Small intestine (tissue), 7 donors: Measurements from ENCODE around the gene SUN2. TPM values are rescaled to one million over a fixed set of nuclear protein-coding genes. Genes with fewer than 3 reads are reported as not detected.
A peak's percentile ranks its signal among the peaks of the same experiment; 100 is the strongest.

Experiments
- DNase-seq, 2 donors: peaks; one replicate each; pipeline versions ENCODE4 v3.0.0 to v3.0.0-alpha.2; 2013
- FAIRE-seq: peaks from 2 replicates; lab custom pipeline; 2012; peaks lifted over from hg19 to GRCh38; lab: Jason Lieb, UNC
- H3K27ac ChIP-seq, 3 donors: one replicate each; pipeline ENCODE4 v1.5.1; 2013; ENCODE audit warnings: low read length in 2 of 3, mild to moderate bottlenecking in 2 of 3, control low read depth in 1 of 3, inconsistent platforms in 1 of 3, low read depth in 1 of 3, moderate library complexity in 1 of 3
- H3K27me3 ChIP-seq, 3 donors: one replicate each; pipeline ENCODE4 v1.6.1; 2013; ENCODE audit warnings: low read length in 3 of 3, inconsistent platforms in 1 of 3; ENCODE audit not compliant: control insufficient read depth in 3 of 3, insufficient read depth in 3 of 3
- H3K36me3 ChIP-seq, 3 donors: one replicate each; pipeline ENCODE4 v1.6.1; 2013; ENCODE audit warnings: low read length in 3 of 3, inconsistent platforms in 1 of 3, low read depth in 1 of 3, mild to moderate bottlenecking in 1 of 3, moderate library complexity in 1 of 3; ENCODE audit not compliant: control insufficient read depth in 3 of 3, insufficient read depth in 2 of 3
- H3K4me1 ChIP-seq, 3 donors: one replicate each; pipeline ENCODE4 v1.6.1; 2013; ENCODE audit warnings: low read length in 2 of 3, inconsistent platforms in 1 of 3, low read depth in 1 of 3, mild to moderate bottlenecking in 1 of 3, moderate library complexity in 1 of 3; ENCODE audit not compliant: control insufficient read depth in 3 of 3, insufficient read depth in 2 of 3
- H3K4me3 ChIP-seq, 3 donors: one replicate each; pipeline ENCODE4 v1.5.1; 2013; ENCODE audit warnings: low read length in 3 of 3, control low read depth in 1 of 3, inconsistent platforms in 1 of 3, low read depth in 1 of 3, mild to moderate bottlenecking in 1 of 3, moderate library complexity in 1 of 3
- H3K9me3 ChIP-seq, 2 donors: one replicate each; pipeline ENCODE4 v1.6.1; 2013; ENCODE audit warnings: low read depth in 1 of 2, low read length in 1 of 2; ENCODE audit not compliant: control insufficient read depth in 2 of 2, insufficient read depth in 1 of 2
- WGBS, 3 donors: extraction: QIAGEN DNeasy Blood & Tissue Kit; methylation state at CpG; one replicate each; pipeline ENCODE4 v1.1.7; 2013; 5-methylcytosine and 5-hydroxymethylcytosine counted together
- polyA plus RNA-seq, 4 donors: library from polyadenylated mRNA; stranded (reverse) in 3 of 4; unstranded in 1 of 4; fragments of 200-250 nt in 3 of 4; fragments of 120-200 nt in 1 of 4; gene quantifications; one replicate each; pipeline versions ENCODE4 v1.2.1 to v1.2.3, GENCODE V29; 2013
- donor health status: healthy with polysubstance abuse.
- donor health status: control.
- donor health status: control.
- donor health status: Bipolar disorder and iron deficiency.
- donor health status: healthy.

Gene SUN2
- polyA plus RNA-seq, 4 donors = 19.0 to 94.2 (median 43.4) TPM

DNA sequence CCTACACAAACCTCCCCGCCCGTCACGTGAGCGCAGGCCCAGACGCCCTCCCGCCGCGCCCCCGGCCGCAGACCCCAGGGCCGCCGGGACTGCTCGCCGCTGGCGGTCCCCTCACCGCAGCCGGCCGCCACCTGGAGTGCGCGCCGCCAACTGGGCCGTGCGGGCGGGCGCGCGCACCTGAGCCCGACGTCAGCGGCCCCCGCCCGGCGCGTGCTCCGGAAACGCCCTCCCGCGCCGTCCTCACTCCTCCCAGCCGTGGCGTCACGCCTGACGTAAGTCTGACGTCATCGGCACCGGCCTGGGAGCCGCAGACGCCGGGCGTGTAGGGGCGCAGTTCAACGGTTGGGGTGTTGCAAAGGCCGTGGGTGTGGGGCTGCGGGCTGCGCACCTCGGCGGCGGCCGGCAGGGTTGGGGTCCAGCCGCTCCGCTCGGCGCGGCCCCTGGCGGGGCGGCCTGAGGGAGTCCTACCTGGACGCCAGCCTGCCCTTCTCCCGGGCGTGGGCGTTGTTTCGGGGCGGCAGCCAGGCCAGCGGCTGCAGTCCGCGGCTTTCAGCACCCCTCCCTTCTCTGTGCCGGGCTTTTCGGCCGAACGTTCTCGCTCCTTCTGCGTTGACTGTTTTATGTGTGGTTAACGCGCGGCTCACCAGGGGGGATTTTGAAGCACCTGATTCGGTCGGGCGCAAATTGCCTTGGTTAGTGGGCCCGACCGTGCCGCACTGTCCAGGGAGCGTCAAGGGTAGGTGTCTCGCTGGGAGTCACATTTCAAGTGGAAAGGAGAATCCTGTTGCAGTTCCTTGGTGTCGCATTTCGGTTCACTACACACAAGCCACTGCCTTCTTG is 54.8 kb downstream of the SUN2 start, which contains the start of gene JOSD1:
JOSD1 (minus strand) TSS at position 155 of the 840 bp plus-strand sequence. CDS start 956 bp downstream, outside the sequence.
- peak within 1 kb of the TSS; percentile 93 to 99 (median 97) for H3K27ac ChIP-seq
- DNase-seq (peak; percentile 95 to 99), FAIRE-seq (no peak)
- H3K27me3 ChIP-seq = no peaks in the 10 kb centered on the region
- no peaks in the 10 kb centered on the region for H3K9me3 ChIP-seq
- H3K36me3 ChIP-seq = peaks cover 0 to 8% (median 0%) of the 10 kb centered on the region in 3 donors
- WGBS, 3 donors = 0 to 1% (median 1%) methylated on average over 65 to 94 of the region's 94 CpGs
- H3K4me1 ChIP-seq = peaks cover 11 to 41% (median 13%) of the 10 kb centered on the region in 3 donors
- H3K4me3 ChIP-seq = peak within 1 kb of the TSS; percentile 74 to 79 (median 77)

DNA sequence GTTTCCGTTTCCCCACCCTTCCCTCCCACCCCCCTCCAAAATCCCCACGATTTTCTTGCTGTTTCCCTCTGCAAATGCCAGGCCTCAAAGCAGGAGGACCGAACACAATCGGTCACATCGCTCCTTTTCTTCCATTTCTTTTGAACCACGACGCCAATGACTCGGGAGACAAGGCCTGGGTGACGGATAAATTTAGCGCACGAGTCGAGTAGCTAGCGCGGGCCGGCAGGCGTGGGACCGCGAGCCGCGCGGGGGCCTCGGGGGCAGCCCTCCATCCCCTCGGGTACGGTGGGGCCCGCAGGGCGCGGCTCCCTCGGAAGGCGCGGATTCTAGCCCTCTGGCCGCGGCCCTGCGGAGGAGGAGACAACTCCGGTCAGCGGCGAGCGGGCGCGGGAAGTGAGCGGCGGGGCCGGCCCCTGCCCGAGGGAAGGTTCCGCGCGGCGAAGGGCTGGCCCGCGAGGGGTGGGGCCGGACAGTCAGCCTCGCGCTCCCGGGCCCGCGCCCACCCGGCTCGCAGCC is 55.5 kb downstream of the SUN2 start:
- Histone ChIP-seq H3K9me3 (no peaks in the 10 kb centered on the region), H3K4me3 (peak overlapping the region; percentile 55 to 79 (median 77)), H3K4me1 (peaks cover 11 to 48% (median 13%) of the 10 kb centered on the region in 3 donors), H3K27ac (peak overlapping the region; percentile 91 to 99 (median 97)), H3K27me3 (no peaks in the 10 kb centered on the region), H3K36me3 (peaks cover 0 to 14% (median 0%) of the 10 kb centered on the region in 3 donors)
- FAIRE-seq = no peak
- DNase-seq = peak in 1 of 2 donors; percentile 71
- 0 to 1% (median 1%) methylated on average over 34 to 57 of the region's 57 CpGs for WGBS, 3 donors

DNA sequence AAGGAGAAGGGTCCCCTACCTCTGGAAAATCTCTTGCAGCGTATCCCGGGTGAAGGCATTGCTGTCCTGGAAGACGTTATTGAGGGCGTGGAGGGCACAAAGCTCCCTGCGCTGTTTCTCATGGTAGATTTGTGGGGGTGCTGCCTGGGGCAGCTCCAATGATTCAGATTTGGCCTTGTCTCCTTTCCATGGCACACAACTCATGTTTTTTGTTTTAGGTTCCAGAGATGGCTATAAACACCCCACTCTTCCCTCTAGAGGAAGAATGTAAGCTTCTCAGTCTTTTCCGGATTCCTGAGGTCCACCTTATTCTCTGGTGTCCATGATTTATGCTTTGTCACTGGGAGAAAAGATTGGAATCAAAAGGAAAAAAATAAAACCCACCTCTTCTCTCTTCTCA is 56.0 kb downstream of the SUN2 start:
- peaks cover 0 to 14% (median 0%) of the 10 kb centered on the region in 3 donors for H3K36me3 ChIP-seq
- peaks cover 10 to 48% (median 13%) of the 10 kb centered on the region in 3 donors for H3K4me1 ChIP-seq
- FAIRE-seq (no peak), DNase-seq (peak; percentile 44 to 69)
- WGBS, 3 donors = 8 to 32% (median 30%) methylated on average over 6 of the region's 6 CpGs
- H3K27ac ChIP-seq = peak overlapping the region; percentile 72 to 99 (median 91)
- H3K27me3 ChIP-seq = no peaks in the 10 kb centered on the region
- peak overlapping the region; percentile 24 to 79 (median 55) for H3K4me3 ChIP-seq
- H3K9me3 ChIP-seq = no peaks in the 10 kb centered on the region

DNA sequence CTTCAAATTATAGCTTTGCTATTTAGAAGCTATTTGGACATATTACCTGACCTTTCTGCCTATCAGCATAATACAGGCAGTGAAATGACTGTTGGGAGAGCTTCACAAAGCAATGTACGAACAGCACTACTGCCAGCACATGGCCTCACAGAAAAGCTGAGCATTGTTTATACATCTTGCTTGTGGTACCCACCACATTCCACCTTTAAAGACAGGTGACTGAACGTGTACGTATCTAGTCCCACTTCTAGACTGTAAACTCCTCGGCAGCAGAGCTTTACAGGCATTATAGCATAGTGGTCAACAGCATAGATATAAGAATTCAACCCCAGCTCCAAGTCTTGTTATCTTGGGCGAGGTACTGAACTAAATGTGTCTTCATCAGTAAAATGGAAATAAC is 56.7 kb downstream of the SUN2 start:
- H3K4me3 ChIP-seq = peak overlapping the region; percentile 26 to 79 (median 55)
- 18 to 38% (median 33%) methylated on average over 5 of the region's 5 CpGs for WGBS, 3 donors
- no peaks in the 10 kb centered on the region for H3K9me3 ChIP-seq
- peaks cover 8 to 47% (median 13%) of the 10 kb centered on the region in 3 donors for H3K4me1 ChIP-seq
- peaks cover 0 to 14% (median 0%) of the 10 kb centered on the region in 3 donors for H3K36me3 ChIP-seq
- no peaks in the 10 kb centered on the region for H3K27me3 ChIP-seq
- FAIRE-seq (no peak), DNase-seq (peak; percentile 20 to 49)
- peak overlapping the region; percentile 72 to 99 (median 91) for H3K27ac ChIP-seq

DNA sequence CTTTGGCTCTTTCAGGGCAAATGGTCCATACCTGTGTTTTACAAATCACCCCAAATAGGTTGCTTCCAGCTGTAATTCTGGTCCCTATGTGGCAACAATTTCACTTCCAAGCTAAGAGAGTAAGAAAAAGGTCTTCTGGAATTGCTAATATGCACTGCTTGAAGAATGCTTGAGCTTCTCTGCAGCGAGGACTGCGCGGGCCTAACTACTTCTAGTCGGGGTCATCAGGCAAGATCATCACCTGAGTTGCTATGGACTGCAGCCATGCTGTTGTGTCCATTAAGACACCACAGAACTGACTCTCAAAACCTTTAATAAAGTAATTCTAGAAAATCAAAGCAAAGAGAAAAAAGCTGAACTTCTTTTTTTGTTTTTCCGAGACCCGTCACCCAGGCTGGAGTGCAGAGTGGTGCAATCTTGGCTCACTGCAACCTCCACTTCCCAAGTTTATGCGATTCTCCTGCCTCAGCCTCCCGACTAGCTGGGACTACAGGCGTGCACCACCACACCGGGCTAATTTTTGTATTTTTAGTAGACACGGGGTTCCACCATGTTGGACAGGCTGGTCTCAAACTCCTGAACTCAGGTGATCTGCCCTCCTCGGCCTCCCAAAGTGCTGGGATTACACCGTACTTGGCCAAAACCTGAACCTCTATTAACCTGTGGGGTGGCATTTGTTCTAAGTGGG is 57.2 kb downstream of the SUN2 start:
- Histone ChIP-seq H3K9me3 (no peaks in the 10 kb centered on the region), H3K27ac (peak overlapping the region; percentile 88 to 99 (median 91)), H3K27me3 (no peaks in the 10 kb centered on the region), H3K4me1 (peaks cover 8 to 53% (median 14%) of the 10 kb centered on the region in 3 donors), H3K4me3 (peak overlapping the region in 2 of 3 donors; percentile 55 to 79), H3K36me3 (peaks cover 0 to 14% (median 0%) of the 10 kb centered on the region in 3 donors)
- 87 to 91% (median 88%) methylated on average over 13 of the region's 13 CpGs for WGBS, 3 donors
- DNase-seq (peak in 1 of 2 donors; percentile 39), FAIRE-seq (no peak)

DNA sequence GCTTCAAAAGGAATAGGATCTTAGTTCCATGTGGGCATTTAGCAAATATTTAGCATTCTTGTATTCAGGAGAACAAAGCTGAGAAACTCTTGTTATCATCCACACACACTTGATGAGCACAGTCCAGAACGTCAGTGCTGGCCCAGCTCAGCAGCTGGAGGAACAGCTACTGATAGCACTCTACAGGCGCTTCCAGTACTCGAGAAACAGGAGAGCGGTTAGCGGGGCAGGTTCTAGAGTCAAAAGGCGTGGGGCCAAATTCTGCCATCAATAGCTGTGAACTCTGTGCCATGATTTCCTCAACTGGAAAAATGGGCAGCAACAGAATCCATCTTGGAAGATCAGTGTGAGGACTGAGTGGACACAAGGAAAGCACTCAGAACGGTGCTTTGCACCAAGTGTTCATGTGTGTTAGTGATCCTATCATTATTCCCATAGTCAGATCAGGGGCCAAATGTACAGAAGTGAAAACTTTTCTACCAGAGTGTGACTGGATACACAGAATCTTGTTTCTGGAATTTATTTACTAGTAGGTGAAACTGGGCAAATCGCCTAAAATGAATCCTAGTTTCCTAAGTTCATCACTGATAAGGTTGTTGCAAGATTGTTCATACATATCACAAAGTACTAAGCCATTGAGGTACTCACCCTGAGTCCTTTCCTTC is 58.2 kb downstream of the SUN2 start:
- Histone ChIP-seq H3K4me1 (peaks cover 12 to 57% (median 16%) of the 10 kb centered on the region in 3 donors), H3K4me3 (peak overlapping the region in 2 of 3 donors; percentile 55 to 79), H3K36me3 (peaks cover 0 to 20% (median 0%) of the 10 kb centered on the region in 3 donors), H3K27ac (peak overlapping the region; percentile 88 to 99 (median 91)), H3K27me3 (no peaks in the 10 kb centered on the region), H3K9me3 (no peaks in the 10 kb centered on the region)
- FAIRE-seq (no peak), DNase-seq (peak in 1 of 2 donors; percentile 44)
- WGBS, 3 donors = 18 to 44% (median 30%) methylated on average over 8 of the region's 8 CpGs

DNA sequence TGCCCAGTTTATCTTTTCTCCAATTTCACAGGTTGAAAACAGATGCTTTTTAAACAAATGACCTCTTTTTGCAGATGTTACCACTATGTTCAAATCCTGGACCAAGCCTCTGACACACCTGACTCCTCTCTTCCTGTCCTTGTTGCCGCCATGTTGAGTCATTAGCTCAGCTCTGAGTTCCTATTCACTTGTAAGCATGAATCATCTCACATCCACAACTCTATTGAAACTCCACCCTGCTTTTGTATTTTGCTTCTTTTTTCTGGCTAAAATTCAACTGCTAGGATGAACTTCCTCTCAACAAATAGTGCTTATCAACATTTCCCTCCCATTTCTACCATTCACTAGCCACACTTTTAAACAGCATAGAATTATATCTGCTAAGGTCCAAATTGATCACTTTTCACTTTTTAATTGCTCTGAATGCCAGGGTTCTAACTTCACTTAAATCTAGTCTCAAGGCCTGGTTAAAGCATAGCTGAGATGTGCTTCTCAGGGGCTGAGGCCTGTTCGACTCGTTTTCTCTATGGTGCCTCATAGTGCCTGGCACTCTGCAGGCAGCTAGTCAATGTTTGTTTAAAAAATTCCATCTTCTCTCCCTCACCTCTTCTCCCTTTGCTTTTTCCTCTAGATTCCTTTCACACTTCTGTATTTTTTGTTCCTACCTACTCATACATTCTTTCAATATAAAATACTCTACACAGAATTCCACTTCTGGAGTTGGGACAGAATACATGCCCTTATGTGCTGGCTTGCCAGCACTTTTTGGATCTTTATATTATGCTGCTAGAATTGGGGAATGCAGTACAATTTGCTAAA is 59.0 kb downstream of the SUN2 start:
- DNase-seq (peak; percentile 59 to 70), FAIRE-seq (no peak)
- H3K9me3 ChIP-seq = no peaks in the 10 kb centered on the region
- H3K4me1 ChIP-seq = peaks cover 13 to 59% (median 16%) of the 10 kb centered on the region in 3 donors
- WGBS, 3 donors = 25 to 43% (median 34%) methylated on average over 3 of the region's 3 CpGs
- peak overlapping the region in 2 of 3 donors; percentile 55 to 79 for H3K4me3 ChIP-seq
- no peaks in the 10 kb centered on the region for H3K27me3 ChIP-seq
- H3K27ac ChIP-seq = peak overlapping the region; percentile 91 to 99 (median 91)
- H3K36me3 ChIP-seq = peaks cover 0 to 20% (median 0%) of the 10 kb centered on the region in 3 donors
